K562 (cell line): Measurements from ENCODE around the gene BCL2L12. TPM values are rescaled to one million over a fixed set of nuclear protein-coding genes. Genes with fewer than 3 reads are reported as not detected.
A peak's percentile ranks its signal among the peaks of the same experiment; 100 is the strongest.

Source experiments
- ARNT ChIP-seq, 2 experiments: fragments of 450-650 bp; IDR thresholded peaks; 2 replicates each; pipeline ENCODE4 v1.6.1; 2016; ENCODE audit warnings: mild to moderate bottlenecking in 1 of 2
- BDP1 ChIP-seq: IDR thresholded peaks from 3 replicates; pipeline ENCODE4 v1.6.1; 2011; ENCODE audit not compliant: insufficient read length, insufficient read depth
- CBX1 ChIP-seq: sonication (generic); IDR thresholded peaks from 2 replicates; pipeline ENCODE4 v1.6.1; 2016; ENCODE audit warnings: antibody characterized with exemption, low read depth, mild to moderate bottlenecking
- CHCHD3 ChIP-seq: fragments of 250-450 bp; sonication (Bioruptor Pico); IDR thresholded peaks from 2 replicates; pipeline ENCODE4 v2.1.2; 2022; ENCODE audit warnings: mild to moderate bottlenecking
- GABPB2 ChIP-seq: fragments of 250-450 bp; sonication (Bioruptor Pico); conservative IDR thresholded peaks from 2 replicates; pipeline ENCODE4 v1.5.1; 2021; ENCODE audit warnings: mild to moderate bottlenecking
- LEF1 ChIP-seq: fragments of 450-650 bp; IDR thresholded peaks from 2 replicates; pipeline ENCODE4 v1.6.1; 2016; ENCODE audit warnings: mild to moderate bottlenecking
- SRSF7 ChIP-seq: fragments of 200-400 bp; formaldehyde crosslinking; optimal IDR thresholded peaks from 2 replicates; pipeline ENCODE3; 2017; ENCODE audit warnings: mild to moderate bottlenecking, low read depth, low read length
- U2AF2 ChIP-seq: fragments of 200-400 bp; formaldehyde crosslinking; optimal IDR thresholded peaks from 2 replicates; pipeline ENCODE3; 2017; ENCODE audit warnings: low read depth, mild to moderate bottlenecking, low read length
- ZFP36 ChIP-seq: fragments of 150-350 bp; IDR thresholded peaks from 2 replicates; pipeline ENCODE4 v1.6.1; 2018; ENCODE audit warnings: low read length, low read depth; ENCODE audit not compliant: partially characterized antibody
- ZKSCAN1 ChIP-seq: fragments of 150-350 bp; IDR thresholded peaks from 2 replicates; pipeline ENCODE4 v1.6.1; 2016; ENCODE audit warnings: low read depth, low read length
- ZNF384 ChIP-seq: IDR thresholded peaks from 2 replicates; pipeline ENCODE4 v1.6.1; 2012; ENCODE audit warnings: low read depth, low read length, improper control_type of control experiment
- ZZZ3 ChIP-seq: fragments of 450-650 bp; IDR thresholded peaks from 2 replicates; pipeline ENCODE4 v1.6.1; 2016; ENCODE audit warnings: antibody characterized with exemption, mild to moderate bottlenecking, moderate library complexity
- polyA plus RNA-seq, 8 experiments: library from polyadenylated mRNA; depleted of rRNA in 4 of 8; stranded (reverse) in 5 of 8; unstranded in 3 of 8; fragments of >200 nt; fragmentation: Nextera tagmentation in 2 of 8; fragmentation: Illumina TruSeq in 1 of 8; extraction: Ambion mirVana in 2 of 8; extraction: Trizol in 1 of 8; gene quantifications; 2 replicates each; pipeline versions ENCODE4 v1.2.1 to v1.2.3, GENCODE V29; 2011 to 2014; ENCODE audit warnings: inconsistent platforms in 1 of 8, missing spikeins in 1 of 8
- total RNA-seq, 7 experiments: library from RNA; depleted of rRNA in 6 of 7; stranded (reverse); fragments of >200 nt in 6 of 7; fragmentation: Illumina TruSeq in 2 of 7; extraction: Trizol in 2 of 7; gene quantifications; 2 replicates each; pipeline versions ENCODE4 v1.2.1 to v1.2.3, GENCODE V29; 2011 to 2021; ENCODE audit warnings: low replicate concordance in 1 of 7
- TF ChIP-seq, protein P1 (sequence below): fragments of 450-650 bp; IDR thresholded peaks from 2 replicates; pipeline ENCODE4 v1.6.1; 2017; ENCODE audit warnings: antibody characterized with exemption, mild to moderate bottlenecking
- TF ChIP-seq, protein P2 (sequence below): fragments of 450-650 bp; IDR thresholded peaks from 2 replicates; pipeline ENCODE4 v1.6.1; 2016; ENCODE audit warnings: mild to moderate bottlenecking
- TF ChIP-seq, protein P3 (sequence below): fragments of 250-450 bp; sonication (Bioruptor Pico); IDR thresholded peaks from 2 replicates; pipeline ENCODE4 v1.8.0; 2022; ENCODE audit warnings: moderate library complexity, mild to moderate bottlenecking, inconsistent platforms
- TF ChIP-seq, protein P4 (sequence below): sonication (generic); formaldehyde crosslinking; IDR thresholded peaks from 2 replicates; pipeline ENCODE4 v1.8.1; 2023; ENCODE audit warnings: mild to moderate bottlenecking, missing genetic modification reagents
- TF ChIP-seq, protein P5 (sequence below), 2 experiments: IDR thresholded peaks; 2 replicates each; pipeline ENCODE4 v1.6.1; 2012; ENCODE audit warnings: improper control_type of control experiment in 2 of 2, low read depth in 2 of 2, low read length in 2 of 2, borderline replicate concordance in 1 of 2

BCL2L12 gene
- total and polyA plus RNA-seq, 9 of the 15 experiments (the other 6 are each of a cell fraction or from before 2014, with no cell fraction given) = 7.4 to 263 (median 81.2) TPM

DNA sequence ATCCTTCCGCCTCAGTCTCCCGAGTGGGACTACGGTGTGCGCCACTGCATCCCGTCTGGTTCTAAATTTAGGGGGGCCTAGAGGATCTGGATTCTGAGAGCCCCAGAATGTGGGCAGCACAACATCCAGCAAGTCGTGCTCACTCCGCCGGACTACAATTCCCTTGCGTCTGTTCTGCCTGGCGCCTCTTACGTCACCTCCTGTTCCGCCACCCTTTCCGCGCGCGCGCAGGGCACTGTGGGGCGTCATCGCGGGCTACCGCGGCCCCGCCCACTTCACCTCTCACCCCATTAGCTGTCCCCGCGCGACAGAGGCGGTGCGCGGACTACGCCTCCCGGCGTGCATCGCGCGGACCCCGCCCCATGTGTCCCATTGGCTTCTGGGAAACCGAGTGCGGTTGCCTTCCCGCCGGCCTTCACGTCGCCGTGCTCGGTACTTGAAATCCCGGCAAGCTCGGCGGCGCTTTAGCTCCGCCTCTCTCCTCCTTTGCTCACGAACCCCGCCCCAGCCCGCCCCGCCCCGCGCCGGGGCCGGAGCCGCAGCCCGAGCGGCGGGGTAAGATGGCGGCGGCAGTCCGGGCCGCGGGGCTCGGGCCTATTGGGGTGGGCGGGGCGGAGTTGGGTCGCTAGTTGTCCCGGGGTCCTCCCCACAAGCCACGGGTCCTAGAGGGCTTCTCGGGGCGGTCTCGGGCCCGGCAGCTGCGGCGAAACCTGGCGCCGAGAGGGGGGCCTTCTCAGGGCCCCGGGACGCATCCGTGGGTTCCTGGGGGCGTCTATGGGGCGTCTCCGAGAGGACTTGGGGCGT is 23.8 kb upstream of the BCL2L12 start, which contains the start of gene SCAF1 (continued):
- TF ChIP-seq, protein P1, sequence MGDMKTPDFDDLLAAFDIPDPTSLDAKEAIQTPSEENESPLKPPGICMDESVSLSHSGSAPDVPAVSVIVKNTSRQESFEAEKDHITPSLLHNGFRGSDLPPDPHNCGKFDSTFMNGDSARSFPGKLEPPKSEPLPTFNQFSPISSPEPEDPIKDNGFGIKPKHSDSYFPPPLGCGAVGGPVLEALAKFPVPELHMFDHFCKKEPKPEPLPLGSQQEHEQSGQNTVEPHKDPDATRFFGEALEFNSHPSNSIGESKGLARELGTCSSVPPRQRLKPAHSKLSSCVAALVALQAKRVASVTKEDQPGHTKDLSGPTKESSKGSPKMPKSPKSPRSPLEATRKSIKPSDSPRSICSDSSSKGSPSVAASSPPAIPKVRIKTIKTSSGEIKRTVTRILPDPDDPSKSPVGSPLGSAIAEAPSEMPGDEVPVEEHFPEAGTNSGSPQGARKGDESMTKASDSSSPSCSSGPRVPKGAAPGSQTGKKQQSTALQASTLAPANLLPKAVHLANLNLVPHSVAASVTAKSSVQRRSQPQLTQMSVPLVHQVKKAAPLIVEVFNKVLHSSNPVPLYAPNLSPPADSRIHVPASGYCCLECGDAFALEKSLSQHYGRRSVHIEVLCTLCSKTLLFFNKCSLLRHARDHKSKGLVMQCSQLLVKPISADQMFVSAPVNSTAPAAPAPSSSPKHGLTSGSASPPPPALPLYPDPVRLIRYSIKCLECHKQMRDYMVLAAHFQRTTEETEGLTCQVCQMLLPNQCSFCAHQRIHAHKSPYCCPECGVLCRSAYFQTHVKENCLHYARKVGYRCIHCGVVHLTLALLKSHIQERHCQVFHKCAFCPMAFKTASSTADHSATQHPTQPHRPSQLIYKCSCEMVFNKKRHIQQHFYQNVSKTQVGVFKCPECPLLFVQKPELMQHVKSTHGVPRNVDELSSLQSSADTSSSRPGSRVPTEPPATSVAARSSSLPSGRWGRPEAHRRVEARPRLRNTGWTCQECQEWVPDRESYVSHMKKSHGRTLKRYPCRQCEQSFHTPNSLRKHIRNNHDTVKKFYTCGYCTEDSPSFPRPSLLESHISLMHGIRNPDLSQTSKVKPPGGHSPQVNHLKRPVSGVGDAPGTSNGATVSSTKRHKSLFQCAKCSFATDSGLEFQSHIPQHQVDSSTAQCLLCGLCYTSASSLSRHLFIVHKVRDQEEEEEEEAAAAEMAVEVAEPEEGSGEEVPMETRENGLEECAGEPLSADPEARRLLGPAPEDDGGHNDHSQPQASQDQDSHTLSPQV = peak; percentile 81
- TF ChIP-seq ZNF384 (no peak), ZFP36 (no peak), CBX1 (no peak; the same call in 1 of the 2 replicates), LEF1 (no peak), GABPB2 (CRISPR knock-in tag) (no peak), BDP1 (no peak), ZKSCAN1 (no peak), ZZZ3 (no peak), SRSF7 (no peak), U2AF2 (no peak), ARNT (IDR thresholded peaks at IDR 0.05) (no peak), CHCHD3 (CRISPR knock-in tag) (no peak)
- TF ChIP-seq, protein P2, sequence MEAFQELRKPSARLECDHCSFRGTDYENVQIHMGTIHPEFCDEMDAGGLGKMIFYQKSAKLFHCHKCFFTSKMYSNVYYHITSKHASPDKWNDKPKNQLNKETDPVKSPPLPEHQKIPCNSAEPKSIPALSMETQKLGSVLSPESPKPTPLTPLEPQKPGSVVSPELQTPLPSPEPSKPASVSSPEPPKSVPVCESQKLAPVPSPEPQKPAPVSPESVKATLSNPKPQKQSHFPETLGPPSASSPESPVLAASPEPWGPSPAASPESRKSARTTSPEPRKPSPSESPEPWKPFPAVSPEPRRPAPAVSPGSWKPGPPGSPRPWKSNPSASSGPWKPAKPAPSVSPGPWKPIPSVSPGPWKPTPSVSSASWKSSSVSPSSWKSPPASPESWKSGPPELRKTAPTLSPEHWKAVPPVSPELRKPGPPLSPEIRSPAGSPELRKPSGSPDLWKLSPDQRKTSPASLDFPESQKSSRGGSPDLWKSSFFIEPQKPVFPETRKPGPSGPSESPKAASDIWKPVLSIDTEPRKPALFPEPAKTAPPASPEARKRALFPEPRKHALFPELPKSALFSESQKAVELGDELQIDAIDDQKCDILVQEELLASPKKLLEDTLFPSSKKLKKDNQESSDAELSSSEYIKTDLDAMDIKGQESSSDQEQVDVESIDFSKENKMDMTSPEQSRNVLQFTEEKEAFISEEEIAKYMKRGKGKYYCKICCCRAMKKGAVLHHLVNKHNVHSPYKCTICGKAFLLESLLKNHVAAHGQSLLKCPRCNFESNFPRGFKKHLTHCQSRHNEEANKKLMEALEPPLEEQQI = no peak
- TF ChIP-seq, protein P3, sequence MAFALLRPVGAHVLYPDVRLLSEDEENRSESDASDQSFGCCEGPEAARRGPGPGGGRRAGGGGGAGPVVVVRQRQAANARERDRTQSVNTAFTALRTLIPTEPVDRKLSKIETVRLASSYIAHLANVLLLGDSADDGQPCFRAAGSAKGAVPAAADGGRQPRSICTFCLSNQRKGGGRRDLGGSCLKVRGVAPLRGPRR (CRISPR knock-in tag) = no peak
- TF ChIP-seq, protein P4, sequence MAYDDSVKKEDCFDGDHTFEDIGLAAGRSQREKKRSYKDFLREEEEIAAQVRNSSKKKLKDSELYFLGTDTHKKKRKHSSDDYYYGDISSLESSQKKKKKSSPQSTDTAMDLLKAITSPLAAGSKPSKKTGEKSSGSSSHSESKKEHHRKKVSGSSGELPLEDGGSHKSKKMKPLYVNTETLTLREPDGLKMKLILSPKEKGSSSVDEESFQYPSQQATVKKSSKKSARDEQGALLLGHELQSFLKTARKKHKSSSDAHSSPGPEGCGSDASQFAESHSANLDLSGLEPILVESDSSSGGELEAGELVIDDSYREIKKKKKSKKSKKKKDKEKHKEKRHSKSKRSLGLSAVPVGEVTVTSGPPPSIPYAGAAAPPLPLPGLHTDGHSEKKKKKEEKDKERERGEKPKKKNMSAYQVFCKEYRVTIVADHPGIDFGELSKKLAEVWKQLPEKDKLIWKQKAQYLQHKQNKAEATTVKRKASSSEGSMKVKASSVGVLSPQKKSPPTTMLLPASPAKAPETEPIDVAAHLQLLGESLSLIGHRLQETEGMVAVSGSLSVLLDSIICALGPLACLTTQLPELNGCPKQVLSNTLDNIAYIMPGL = no peak
- TF ChIP-seq, protein P5, sequence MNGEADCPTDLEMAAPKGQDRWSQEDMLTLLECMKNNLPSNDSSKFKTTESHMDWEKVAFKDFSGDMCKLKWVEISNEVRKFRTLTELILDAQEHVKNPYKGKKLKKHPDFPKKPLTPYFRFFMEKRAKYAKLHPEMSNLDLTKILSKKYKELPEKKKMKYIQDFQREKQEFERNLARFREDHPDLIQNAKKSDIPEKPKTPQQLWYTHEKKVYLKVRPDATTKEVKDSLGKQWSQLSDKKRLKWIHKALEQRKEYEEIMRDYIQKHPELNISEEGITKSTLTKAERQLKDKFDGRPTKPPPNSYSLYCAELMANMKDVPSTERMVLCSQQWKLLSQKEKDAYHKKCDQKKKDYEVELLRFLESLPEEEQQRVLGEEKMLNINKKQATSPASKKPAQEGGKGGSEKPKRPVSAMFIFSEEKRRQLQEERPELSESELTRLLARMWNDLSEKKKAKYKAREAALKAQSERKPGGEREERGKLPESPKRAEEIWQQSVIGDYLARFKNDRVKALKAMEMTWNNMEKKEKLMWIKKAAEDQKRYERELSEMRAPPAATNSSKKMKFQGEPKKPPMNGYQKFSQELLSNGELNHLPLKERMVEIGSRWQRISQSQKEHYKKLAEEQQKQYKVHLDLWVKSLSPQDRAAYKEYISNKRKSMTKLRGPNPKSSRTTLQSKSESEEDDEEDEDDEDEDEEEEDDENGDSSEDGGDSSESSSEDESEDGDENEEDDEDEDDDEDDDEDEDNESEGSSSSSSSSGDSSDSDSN (IDR thresholded peaks at IDR 0.05; ENCODE audit: borderline replicate concordance in 1 of 2, low read depth in 2 of 2, low read length in 2 of 2) = 0 out of 4 replicates have a peak, but pooled peaks of 1 of the 2 experiments have one; percentile 14
